ENCODE measurements around the gene CPLX1.
"Not testable (repeated sequence)": the region's sequence is repeated elsewhere in the genome, so short reads cannot be mapped to it uniquely, and the experiment has no call there.

CPLX1 gene

GRCh38 chr4:738781-739280 lies 87.1 kb downstream of the CPLX1 start:
- DNase-seq: no peak
- TF ChIP-seq CTCF (IDR thresholded peaks at IDR 0.05): no peak
- no peak overlapping the region for H3K27ac ChIP-seq
- H3K27me3 ChIP-seq: no peaks in the 10 kb centered on the region
- H3K4me3 ChIP-seq: no peak overlapping the region
- peaks cover 4 to 19% (median 6%) of the 10 kb centered on the region in 3 donors for H3K9me3 ChIP-seq
- no peaks in the 10 kb centered on the region for H3K4me1 ChIP-seq
- H3K36me3 ChIP-seq: peaks cover 83 to 96% (median 96%) of the 10 kb centered on the region in 3 donors
- intact Hi-C loops (cut with DNase I; ENCODE audit: low total_unique reads): no loop called here

- H3K27me3 ChIP-seq; intact Hi-C loops (cut with DNase I; ENCODE audit: low total_unique reads); DNase-seq; H3K4me3 ChIP-seq; H3K9me3 ChIP-seq; H3K4me1 ChIP-seq; H3K27ac ChIP-seq: not testable (repeated sequence)
- peaks cover 82 to 93% (median 93%) of the 10 kb centered on the region in 3 donors for H3K36me3 ChIP-seq
Measured at GRCh38 chr4:736561-736960, 89.4 kb downstream of the CPLX1 start.

- Histone ChIP-seq H3K9me3 (peaks cover 1 to 5% (median 4%) of the 10 kb centered on the region in 3 donors), H3K27ac (no peak overlapping the region), H3K36me3 (peaks cover 84 to 91% (median 91%) of the 10 kb centered on the region in 3 donors), H3K4me1 (no peaks in the 10 kb centered on the region), H3K27me3 (no peaks in the 10 kb centered on the region), H3K4me3 (no peak overlapping the region)
- no peak for DNase-seq
- TF ChIP-seq CTCF (IDR thresholded peaks at IDR 0.05): no peak
- intact Hi-C loops (cut with DNase I; ENCODE audit: low total_unique reads): no loop called here
Measured at GRCh38 chr4:735583-735982, 90.3 kb downstream of the CPLX1 start.
